ENCODE measurements around the gene C1QTNF1. TPM values are rescaled to one million over a fixed set of nuclear protein-coding genes. Genes with fewer than 3 reads are reported as not detected.
A peak's percentile ranks its signal among the peaks of the same experiment; 100 is the strongest.

Gene C1QTNF1
- total RNA-seq, 5 donors from 2014 or later (not counting 1 experiment from before 2014, with no cell fraction given): 0.10 to 0.57 (median 0.26) TPM; not detected in 1

DNA sequence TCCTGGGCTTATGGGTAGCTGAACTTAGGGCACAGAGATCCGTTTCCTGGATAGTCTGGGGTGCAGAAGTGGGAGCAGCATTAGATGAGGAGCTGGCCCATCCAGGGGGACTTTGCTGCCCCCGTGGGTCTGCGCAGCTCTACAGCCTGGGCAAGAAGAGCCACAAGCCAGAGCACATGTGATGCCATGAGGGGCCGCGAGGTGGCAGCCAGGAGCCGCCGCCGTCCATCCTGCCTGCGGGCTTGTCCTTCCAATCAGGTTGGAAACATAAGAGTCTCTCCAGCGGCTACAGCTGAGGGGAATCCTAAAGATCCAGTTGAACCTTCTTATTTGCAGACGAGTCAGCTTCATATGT, 21.9 kb downstream of the C1QTNF1 start:
- no peaks in the 10 kb centered on the region for H3K9me3 Mint-ChIP-seq
- H3K27ac Mint-ChIP-seq: no peak overlapping the region
- WGBS (ENCODE audit: insufficient coverage): 2% methylated on average over 11 of the region's 11 CpGs
- DNase-seq (peak in 34 of 35 experiments; percentile 20 to 75 (median 50)), ATAC-seq (replicated peaks in 1 of 4) (peak; percentile 72 to 84 (median 78))
- H3K27me3 Mint-ChIP-seq: peaks cover 14 to 26% of the 10 kb centered on the region in 2 donors
- H3K4me1 ChIP-seq (ENCODE audit: control insufficient read depth in 1 of 2, extremely low read depth in 1 of 2, insufficient read depth in 2 of 2, low read length in 2 of 2): peaks cover 0 to 6% of the 10 kb centered on the region in 2 experiments
- H3K4me3 Mint-ChIP-seq: no peak overlapping the region
- ChIA-PET POLR2A (interaction anchor here in 1 of 2 donors (0.5 to 0.6 kb wide), 2 partner anchors 29 to 36 kb away, joined by 3 to 8 read pairs; partner anchors contain the start of genes CANT1 and ENGASE), CTCF (interaction anchor here in 1 of 2 donors (1.1 kb wide), 1 partner anchor 14 kb away, joined by 3 read pairs; no protein-coding TSS in a partner anchor)
- H3K4me1 Mint-ChIP-seq: peaks cover 4 to 15% (median 5%) of the 10 kb centered on the region in 3 donors
- no peaks in the 10 kb centered on the region for H3K9me3 ChIP-seq
- H3K27ac ChIP-seq (ENCODE audit: low read length): no peak overlapping the region
- H3K36me3 ChIP-seq (ENCODE audit: control insufficient read depth in 2 of 2, extremely low read depth in 1 of 2, insufficient read depth in 1 of 2, low read length in 1 of 2): no peaks in the 10 kb centered on the region
- H3K36me3 Mint-ChIP-seq: no peaks in the 10 kb centered on the region
- H3K4me3 ChIP-seq (ENCODE audit: control insufficient read depth in 1 of 2, extremely low read depth in 1 of 2, low read length in 1 of 2): no peak overlapping the region
- peaks cover 0 to 60% of the 10 kb centered on the region in 2 experiments for H3K27me3 ChIP-seq (replicated peaks in 1 of 2; ENCODE audit: control insufficient read depth in 2 of 2, extremely low read depth in 1 of 2, insufficient read depth in 2 of 2, low read length in 1 of 2)

DNA sequence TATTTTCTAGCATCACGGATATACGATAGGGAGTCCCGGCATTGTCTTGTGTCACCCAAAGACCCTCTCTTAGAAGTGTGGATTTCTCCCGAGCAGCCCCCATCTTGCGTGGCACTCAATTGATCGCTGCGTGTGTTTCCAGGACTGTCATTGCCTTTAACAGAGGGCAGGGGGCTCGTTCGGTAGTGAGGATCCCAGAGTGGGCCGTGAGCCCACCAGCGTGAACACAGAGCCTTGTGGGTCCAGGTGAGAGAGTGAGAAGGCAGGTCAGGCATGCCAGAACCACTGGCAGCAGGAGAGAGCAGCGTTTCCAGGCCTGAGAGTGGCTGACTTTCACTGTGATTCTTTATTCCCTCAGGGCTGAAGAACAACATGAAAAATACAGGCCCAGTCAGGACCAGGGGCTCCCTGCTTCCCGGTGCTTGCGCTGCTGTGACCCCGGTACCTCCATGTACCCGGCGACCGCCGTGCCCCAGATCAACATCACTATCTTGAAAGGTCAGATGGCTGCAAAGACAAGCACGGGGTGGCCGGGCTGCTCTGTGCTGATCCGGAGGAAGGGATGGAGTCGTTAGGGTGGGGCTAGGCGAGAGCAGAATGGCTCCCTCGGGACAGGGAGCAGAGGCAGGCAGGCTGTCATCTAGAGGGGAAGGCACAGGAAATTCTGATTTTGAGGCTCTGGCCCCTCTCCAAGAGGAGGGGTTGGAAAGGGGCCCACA, 22.4 kb downstream of the C1QTNF1 start:
- Histone ChIP-seq H3K4me1 (ENCODE audit: control insufficient read depth in 1 of 2, extremely low read depth in 1 of 2, insufficient read depth in 2 of 2, low read length in 2 of 2) (peaks cover 0 to 6% of the 10 kb centered on the region in 2 experiments), H3K27ac (ENCODE audit: low read length) (no peak overlapping the region), H3K36me3 (ENCODE audit: control insufficient read depth in 2 of 2, extremely low read depth in 1 of 2, insufficient read depth in 1 of 2, low read length in 1 of 2) (no peaks in the 10 kb centered on the region), H3K9me3 (no peaks in the 10 kb centered on the region), H3K4me3 (ENCODE audit: control insufficient read depth in 1 of 2, extremely low read depth in 1 of 2, low read length in 1 of 2) (no peak overlapping the region), H3K27me3 (replicated peaks in 1 of 2; ENCODE audit: control insufficient read depth in 2 of 2, extremely low read depth in 1 of 2, insufficient read depth in 2 of 2, low read length in 1 of 2) (peaks cover 0 to 65% of the 10 kb centered on the region in 2 experiments)
- Mint-ChIP-seq H3K27ac (no peak overlapping the region), H3K9me3 (no peaks in the 10 kb centered on the region), H3K27me3 (peaks cover 17 to 30% of the 10 kb centered on the region in 2 donors), H3K36me3 (no peaks in the 10 kb centered on the region), H3K4me3 (no peak overlapping the region), H3K4me1 (peaks cover 4 to 15% (median 5%) of the 10 kb centered on the region in 3 donors)
- DNase-seq (no peak), ATAC-seq (replicated peaks in 1 of 4) (no peak)
- 79% methylated on average over 23 of the region's 25 CpGs for WGBS (ENCODE audit: insufficient coverage)
- ChIA-PET CTCF (interaction anchor here in 1 of 2 donors (1.1 kb wide), 1 partner anchor 14 kb away, joined by 3 read pairs; no protein-coding TSS in a partner anchor), POLR2A (interaction anchor here in 1 of 2 donors (0.5 kb wide), 1 partner anchor 28 kb away, joined by 8 read pairs; the partner anchor contains the start of gene ENGASE)

DNA sequence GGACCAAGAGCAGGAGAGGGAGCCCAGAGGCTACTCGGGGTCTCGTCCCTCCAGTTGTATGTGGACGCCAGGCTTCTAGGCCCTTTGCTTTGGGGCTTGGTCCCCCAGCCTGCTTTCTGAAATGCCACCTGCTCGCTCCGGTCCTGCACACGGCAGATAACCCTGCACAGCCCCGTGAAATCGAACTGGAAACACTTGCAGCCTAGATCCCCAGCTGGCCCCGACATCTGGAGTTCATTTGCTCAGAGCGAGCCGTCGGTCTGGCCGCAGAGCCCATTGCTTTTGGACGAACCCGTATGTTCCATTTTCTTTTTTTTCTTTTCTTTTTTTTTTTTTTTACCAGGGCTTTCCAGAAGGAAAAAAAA, 22.9 kb downstream of the C1QTNF1 start:
- no peaks in the 10 kb centered on the region for H3K36me3 Mint-ChIP-seq
- Histone ChIP-seq H3K9me3 (no peaks in the 10 kb centered on the region), H3K4me1 (ENCODE audit: control insufficient read depth in 1 of 2, extremely low read depth in 1 of 2, insufficient read depth in 2 of 2, low read length in 2 of 2) (peaks cover 0 to 6% of the 10 kb centered on the region in 2 experiments), H3K36me3 (ENCODE audit: control insufficient read depth in 2 of 2, extremely low read depth in 1 of 2, insufficient read depth in 1 of 2, low read length in 1 of 2) (no peaks in the 10 kb centered on the region), H3K4me3 (ENCODE audit: control insufficient read depth in 1 of 2, extremely low read depth in 1 of 2, low read length in 1 of 2) (no peak overlapping the region), H3K27ac (ENCODE audit: low read length) (no peak overlapping the region), H3K27me3 (replicated peaks in 1 of 2; ENCODE audit: control insufficient read depth in 2 of 2, extremely low read depth in 1 of 2, insufficient read depth in 2 of 2, low read length in 1 of 2) (peaks cover 0 to 65% of the 10 kb centered on the region in 2 experiments)
- no peaks in the 10 kb centered on the region for H3K9me3 Mint-ChIP-seq
- ChIA-PET CTCF (no interaction called here), POLR2A (no interaction called here)
- WGBS (ENCODE audit: insufficient coverage): 84% methylated on average over 11 of the region's 15 CpGs
- peaks cover 4 to 15% (median 5%) of the 10 kb centered on the region in 3 donors for H3K4me1 Mint-ChIP-seq
- H3K27me3 Mint-ChIP-seq: peaks cover 17 to 31% of the 10 kb centered on the region in 2 donors
- H3K4me3 Mint-ChIP-seq: no peak overlapping the region
- DNase-seq (no peak), ATAC-seq (replicated peaks in 1 of 4) (no peak)
- no peak overlapping the region for H3K27ac Mint-ChIP-seq

- no peak overlapping the region for H3K4me3 Mint-ChIP-seq
- peaks cover 4 to 15% (median 5%) of the 10 kb centered on the region in 3 donors for H3K4me1 Mint-ChIP-seq
- WGBS (ENCODE audit: insufficient coverage): 85% methylated on average over 23 of the region's 30 CpGs
- H3K27me3 Mint-ChIP-seq: peaks cover 17 to 32% of the 10 kb centered on the region in 2 donors
- no peak overlapping the region for H3K27ac Mint-ChIP-seq
- CTCF ChIA-PET: no interaction called here
- H3K4me1 ChIP-seq (ENCODE audit: control insufficient read depth in 1 of 2, extremely low read depth in 1 of 2, insufficient read depth in 2 of 2, low read length in 2 of 2): peaks cover 0 to 6% of the 10 kb centered on the region in 2 experiments
- DNase-seq (no peak), ATAC-seq (replicated peaks in 1 of 4) (no peak)
- H3K4me3 ChIP-seq (ENCODE audit: control insufficient read depth in 1 of 2, extremely low read depth in 1 of 2, low read length in 1 of 2): no peak overlapping the region
- H3K9me3 Mint-ChIP-seq: no peaks in the 10 kb centered on the region
- no peaks in the 10 kb centered on the region for H3K36me3 Mint-ChIP-seq
- POLR2A ChIA-PET: no interaction called here
- H3K36me3 ChIP-seq (ENCODE audit: control insufficient read depth in 2 of 2, extremely low read depth in 1 of 2, insufficient read depth in 1 of 2, low read length in 1 of 2): no peaks in the 10 kb centered on the region
- peaks cover 0 to 65% of the 10 kb centered on the region in 2 experiments for H3K27me3 ChIP-seq (replicated peaks in 1 of 2; ENCODE audit: control insufficient read depth in 2 of 2, extremely low read depth in 1 of 2, insufficient read depth in 2 of 2, low read length in 1 of 2)
- H3K9me3 ChIP-seq: no peaks in the 10 kb centered on the region
- H3K27ac ChIP-seq (ENCODE audit: low read length): no peak overlapping the region
These were observed 23.4 kb downstream of the C1QTNF1 start for GRCh38 chr17:79047291-79047920.

DNA sequence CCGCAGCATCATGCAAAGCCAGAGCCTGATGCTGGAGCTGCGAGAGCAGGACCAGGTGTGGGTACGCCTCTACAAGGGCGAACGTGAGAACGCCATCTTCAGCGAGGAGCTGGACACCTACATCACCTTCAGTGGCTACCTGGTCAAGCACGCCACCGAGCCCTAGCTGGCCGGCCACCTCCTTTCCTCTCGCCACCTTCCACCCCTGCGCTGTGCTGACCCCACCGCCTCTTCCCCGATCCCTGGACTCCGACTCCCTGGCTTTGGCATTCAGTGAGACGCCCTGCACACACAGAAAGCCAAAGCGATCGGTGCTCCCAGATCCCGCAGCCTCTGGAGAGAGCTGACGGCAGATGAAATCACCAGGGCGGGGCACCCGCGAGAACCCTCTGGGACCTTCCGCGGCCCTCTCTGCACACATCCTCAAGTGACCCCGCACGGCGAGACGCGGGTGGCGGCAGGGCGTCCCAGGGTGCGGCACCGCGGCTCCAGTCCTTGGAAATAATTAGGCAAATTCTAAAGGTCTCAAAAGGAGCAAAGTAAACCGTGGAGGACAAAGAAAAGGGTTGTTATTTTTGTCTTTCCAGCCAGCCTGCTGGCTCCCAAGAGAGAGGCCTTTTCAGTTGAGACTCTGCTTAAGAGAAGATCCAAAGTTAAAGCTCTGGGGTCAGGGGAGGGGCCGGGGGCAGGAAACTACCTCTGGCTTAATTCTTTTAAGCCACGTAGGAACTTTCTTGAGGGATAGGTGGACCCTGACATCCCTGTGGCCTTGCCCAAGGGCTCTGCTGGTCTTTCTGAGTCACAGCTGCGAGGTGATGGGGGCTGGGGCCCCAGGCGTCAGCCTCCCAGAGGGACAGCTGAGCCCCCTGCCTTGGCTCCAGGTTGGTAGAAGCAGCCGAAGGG, 24.2 kb downstream of the C1QTNF1 start:
- peaks cover 4 to 12% (median 5%) of the 10 kb centered on the region in 3 donors for H3K4me1 Mint-ChIP-seq
- H3K9me3 Mint-ChIP-seq: peaks cover 0 to 2% (median 2%) of the 10 kb centered on the region in 3 donors
- Histone ChIP-seq H3K36me3 (ENCODE audit: control insufficient read depth in 2 of 2, extremely low read depth in 1 of 2, insufficient read depth in 1 of 2, low read length in 1 of 2) (no peaks in the 10 kb centered on the region), H3K27me3 (replicated peaks in 1 of 2; ENCODE audit: control insufficient read depth in 2 of 2, extremely low read depth in 1 of 2, insufficient read depth in 2 of 2, low read length in 1 of 2) (peaks cover 0 to 65% of the 10 kb centered on the region in 2 experiments), H3K27ac (ENCODE audit: low read length) (no peak overlapping the region), H3K9me3 (no peaks in the 10 kb centered on the region), H3K4me1 (ENCODE audit: control insufficient read depth in 1 of 2, extremely low read depth in 1 of 2, insufficient read depth in 2 of 2, low read length in 2 of 2) (peaks cover 0 to 6% of the 10 kb centered on the region in 2 experiments), H3K4me3 (ENCODE audit: control insufficient read depth in 1 of 2, extremely low read depth in 1 of 2, low read length in 1 of 2) (no peak overlapping the region)
- no peaks in the 10 kb centered on the region for H3K36me3 Mint-ChIP-seq
- POLR2A ChIA-PET: no interaction called here
- 88% methylated on average over 27 of the region's 41 CpGs for WGBS (ENCODE audit: insufficient coverage)
- DNase-seq: no peak
- CTCF ChIA-PET: no interaction called here
- no peak overlapping the region for H3K4me3 Mint-ChIP-seq
- no peak for ATAC-seq (replicated peaks in 1 of 4)
- no peak overlapping the region for H3K27ac Mint-ChIP-seq
- peaks cover 17 to 32% of the 10 kb centered on the region in 2 donors for H3K27me3 Mint-ChIP-seq

All from T-cell (primary cell).